ENCODE data around the gene PTPN14.

Gene PTPN14

DNA sequence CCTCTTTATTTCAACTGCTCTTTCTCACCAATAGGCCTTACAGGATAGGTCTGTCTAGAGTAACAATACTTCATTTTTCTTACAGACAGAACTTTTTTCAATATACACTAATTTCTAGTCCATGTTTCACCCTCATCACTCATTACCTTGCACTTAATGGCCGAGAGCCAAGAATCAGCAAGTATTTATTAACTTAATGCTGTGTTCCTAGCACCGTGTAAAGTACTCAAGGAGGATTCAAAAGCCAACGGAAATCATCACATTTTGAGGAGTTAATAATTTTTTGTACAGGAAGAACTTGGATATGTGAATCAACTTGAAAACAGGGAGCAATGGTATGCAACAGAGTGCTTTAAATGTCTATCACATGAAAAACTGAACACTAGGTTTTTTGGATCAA is 102.0 kb downstream of the PTPN14 start:
- DNase-seq, result peak; percentile 55

DNA sequence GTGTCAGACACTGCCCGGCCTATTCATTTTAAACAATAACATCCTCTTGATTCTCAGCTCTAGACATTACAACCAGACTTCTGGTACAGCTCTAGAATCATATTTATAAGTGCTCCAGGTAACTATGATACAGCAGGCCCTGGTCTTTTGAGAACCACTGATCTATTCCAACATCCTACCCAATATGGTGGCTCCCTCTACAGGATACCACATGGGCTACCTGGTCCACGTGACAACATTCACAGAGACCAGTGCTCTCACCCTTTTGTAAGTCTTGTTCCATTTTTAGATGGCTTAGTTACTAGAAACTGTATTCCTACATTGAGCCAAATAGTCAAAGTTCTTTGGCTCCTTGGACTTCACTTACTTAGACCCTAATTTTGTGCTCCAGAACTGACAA is 102.9 kb downstream of the PTPN14 start:
- DNase-seq, result no peak

DNA sequence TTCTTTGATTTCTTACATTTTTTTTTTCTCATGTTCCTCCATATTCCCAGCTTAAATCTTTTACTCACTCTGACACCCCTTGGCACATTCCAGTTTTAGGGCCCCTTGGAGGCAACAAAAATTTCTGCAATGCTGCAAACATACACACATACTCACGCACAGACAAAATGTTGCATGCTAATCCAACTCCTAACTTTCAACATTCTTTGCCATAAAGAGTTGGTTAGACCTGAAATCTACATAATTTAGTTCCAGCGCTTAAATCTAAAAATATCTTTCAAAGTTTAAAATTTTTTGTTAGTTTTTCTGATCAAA is 103.9 kb downstream of the PTPN14 start:
- no peak for DNase-seq

DNA sequence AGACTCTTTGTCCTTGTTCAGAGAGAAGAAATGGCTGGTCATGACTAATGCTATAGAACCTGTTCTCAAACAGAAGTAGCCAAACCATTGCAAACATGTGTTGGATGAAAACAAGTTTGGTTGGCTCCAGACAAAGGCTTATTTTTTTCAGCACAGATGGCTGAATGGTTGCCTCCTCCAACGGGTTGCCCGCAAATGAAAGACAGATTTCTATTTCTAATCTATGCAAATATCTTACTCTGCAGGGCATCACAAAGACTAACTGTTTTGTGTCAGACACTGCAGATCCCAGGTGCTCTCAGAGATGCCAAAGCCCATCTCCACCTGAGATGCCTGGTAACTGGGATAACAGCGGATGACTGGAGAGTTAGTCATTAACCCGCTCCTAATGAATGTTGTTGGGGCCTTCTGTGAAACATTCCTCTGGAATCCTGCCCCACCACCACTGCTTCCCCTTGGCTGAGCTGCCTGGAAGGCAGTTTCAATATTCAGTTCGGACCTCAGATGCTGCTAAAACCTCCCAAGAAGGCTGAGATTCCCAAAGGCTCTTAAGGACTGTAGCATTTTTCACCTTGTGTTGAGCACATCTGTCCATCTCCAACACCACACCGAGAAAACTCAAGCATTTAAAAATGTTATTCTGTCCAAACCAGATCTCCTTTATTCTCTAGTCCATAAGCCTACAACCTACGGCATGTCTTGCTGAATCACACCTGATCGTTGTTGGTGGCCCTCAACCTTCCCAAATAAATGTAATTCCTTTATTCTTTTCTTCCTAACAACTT is 104.4 kb downstream of the PTPN14 start:
- DNase-seq, result peak; percentile 96

DNA sequence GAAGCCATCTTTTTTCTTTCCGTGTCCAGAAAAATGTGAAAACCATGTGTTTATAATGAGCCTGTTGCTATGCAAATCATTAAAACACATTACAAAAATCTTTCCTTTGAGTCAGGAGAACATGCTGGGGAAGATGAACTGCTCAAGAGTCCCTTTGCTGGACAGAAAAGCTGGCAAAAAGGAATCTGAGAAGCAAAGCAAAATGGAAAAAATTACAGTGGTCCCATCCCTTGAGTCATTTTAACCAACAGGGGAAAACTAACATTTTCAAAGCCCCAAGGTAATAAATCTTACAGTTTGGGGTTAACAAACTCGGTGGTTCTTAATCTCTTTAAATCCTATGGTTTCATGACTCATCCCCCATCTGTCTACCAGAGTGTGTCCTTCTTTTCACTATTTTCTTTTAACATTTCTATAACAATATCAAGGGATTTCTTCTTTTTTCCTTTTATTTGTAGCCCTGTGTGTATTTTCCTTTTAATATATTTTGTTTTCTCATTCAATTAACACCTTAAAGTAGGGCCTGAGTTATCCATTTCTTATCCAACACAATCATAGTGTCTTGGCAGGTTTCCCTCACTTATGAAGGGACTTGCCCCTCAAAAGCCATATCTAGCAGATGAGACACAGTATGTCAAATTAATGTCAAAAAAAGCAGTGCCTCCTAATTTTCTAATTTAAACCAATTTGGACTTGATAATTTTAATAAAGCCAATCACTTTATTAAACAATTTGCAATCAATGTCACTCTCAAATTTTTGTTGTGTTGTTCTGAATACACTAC is 105.4 kb downstream of the PTPN14 start:
- DNase-seq, result peak; percentile 94

DNA sequence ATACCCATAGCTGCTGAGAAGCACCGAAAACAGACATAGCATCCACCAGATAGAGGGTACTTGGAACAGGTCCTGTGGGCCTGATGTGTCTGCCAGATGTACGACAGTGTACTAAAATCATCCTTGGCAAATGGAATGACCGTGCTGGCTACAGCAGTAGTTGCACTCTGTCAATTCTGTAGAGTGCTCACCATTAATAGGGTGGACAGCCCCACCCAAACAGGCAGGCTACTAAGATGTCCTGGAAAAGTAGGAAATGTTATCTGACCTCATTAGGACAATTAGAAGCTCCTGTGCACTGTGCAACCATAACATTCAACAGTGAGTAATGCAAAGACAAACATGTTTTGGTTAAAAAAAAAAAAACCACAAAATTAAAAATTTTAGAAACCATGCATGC is 106.2 kb downstream of the PTPN14 start:
- no peak for DNase-seq

DNA sequence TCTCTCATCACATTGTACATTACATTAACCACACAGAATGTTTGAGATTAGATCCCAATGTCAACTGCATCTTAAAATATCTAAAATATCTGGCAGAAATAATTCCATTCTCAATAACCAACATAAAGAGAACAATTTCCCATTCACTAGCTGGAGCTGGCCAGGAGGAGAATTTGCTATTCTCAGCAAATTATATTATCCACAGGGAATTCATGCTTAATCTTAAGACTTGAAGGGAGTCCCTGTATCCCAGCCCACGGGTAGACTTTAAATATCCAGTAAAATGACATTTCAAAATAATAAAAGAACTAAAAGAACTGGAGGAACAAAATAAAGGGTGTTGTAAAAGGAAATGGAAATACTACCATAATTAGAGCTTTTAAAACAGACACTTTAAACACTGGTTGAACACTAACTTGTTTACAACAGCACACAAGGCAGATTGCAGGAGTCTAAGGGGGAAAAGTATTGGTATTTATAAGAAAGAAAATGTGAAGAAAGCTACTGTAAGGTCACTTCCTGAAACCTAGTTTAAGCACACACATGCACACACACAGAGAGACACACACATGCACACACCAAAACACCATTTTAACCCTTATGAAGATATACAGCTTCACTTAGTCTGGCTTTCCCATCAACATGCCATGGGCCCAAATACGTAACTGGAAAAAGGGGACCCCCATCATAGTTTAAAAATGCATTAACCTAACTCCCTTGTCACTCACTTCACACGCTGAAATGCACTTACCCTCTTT is 107.0 kb downstream of the PTPN14 start:
- no peak for DNase-seq

DNA sequence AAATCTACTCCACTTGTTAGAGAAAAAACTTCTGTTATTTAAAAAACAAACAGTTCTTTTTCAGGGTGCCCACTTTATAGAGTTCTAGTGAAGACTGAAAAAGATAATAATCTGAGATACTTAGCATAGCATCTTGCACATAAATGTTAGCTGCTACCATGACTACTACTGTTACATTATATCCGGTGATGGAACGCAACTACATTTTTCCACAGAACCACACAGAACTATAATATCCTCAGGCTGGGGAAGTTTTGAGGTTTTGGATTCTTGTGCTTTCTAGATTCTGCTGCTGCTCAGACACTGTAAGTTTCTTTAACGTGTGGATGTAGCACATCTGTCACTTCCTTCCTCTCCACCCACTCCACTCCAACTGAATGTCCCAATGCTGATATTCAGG is 110.3 kb downstream of the PTPN14 start:
- no peak for DNase-seq

DNA sequence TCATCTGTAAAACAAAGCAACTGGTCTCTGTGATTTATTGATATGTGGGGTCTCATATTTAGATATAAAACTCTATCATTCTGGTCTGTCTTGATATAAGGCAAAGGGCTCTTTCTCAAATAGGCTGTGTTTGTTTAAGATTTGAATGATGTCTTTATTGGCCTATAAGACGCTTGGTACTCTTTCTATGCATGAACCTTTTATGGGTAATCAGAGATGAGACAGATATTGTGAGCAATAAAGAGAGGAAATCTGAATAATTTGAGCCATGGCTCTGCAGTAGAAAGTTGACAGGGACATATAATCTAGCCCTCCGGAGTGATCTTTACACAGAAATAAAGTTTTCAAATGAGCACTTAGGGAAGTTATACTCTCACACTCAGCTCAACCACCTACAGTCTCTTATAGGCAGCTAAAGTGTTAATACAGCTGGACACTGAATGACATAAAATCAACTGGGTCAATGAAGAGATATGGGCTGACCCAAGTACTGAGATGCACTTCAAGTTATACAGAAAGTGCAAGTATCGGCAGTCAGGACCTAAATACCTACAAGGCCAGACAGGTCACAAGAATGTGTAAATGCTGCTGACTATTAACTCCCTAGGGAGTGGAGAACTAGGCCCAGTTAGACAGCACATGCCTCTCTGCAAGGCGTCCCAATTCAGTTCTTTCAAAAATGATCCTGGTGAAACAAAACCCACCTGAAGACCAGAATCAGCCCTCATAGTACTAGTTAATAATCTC is 111.0 kb downstream of the PTPN14 start:
- no peak for DNase-seq

DNA sequence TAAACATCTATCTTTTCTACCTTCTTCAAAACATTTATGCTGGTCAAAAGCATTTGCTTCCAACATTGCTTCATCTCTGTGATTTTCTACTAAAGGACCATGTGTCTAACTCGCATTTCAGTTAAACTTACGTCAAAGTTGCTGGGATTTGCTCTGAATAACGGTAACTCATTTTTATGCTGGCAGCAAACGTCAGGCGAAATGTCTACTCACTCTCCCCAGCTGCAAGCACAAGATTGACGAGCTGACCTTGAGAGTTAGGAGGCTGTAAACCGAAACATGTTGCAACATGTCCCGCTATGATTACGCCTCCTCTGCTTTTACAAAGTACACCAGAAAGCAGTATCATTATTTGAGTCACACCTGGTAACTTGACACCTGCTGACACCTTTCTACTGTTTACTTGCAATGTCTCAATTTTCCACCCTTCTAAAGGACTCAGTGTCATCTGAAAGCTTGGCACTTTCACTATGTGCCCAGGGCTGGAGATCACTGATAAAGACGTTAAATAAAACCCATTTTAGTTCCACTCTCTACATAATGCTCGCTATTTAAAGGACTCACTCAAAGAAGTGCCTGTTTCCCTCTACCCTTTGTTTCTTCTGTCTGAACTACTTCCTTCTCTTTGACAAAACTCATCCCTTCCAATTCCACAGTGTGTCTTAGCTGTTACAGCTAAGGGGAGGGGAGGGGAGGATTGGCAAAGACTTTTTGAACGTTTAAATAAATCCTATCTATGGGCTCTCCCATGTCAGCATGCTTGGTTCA is 111.9 kb downstream of the PTPN14 start:
- DNase-seq, result peak; percentile 73

DNA sequence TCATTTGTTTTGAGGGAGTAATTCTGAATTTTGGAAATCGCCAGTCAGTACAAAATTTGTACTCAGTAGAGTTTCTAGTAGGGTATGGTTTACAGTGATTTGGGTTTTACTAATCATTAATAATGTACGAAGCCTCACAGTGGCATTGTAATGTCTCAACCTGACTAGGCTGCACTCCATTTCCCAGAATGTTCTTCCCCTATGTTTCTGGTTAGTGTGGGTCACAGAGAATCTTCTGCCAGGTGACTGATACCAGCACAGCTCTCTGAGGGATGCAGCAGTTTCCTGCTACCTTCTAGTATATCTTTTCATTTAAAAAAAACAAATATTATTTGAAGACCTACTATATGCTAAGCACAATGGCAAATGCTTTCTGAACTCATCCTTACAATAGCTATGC is 112.9 kb downstream of the PTPN14 start:
- DNase-seq, result no peak

DNA sequence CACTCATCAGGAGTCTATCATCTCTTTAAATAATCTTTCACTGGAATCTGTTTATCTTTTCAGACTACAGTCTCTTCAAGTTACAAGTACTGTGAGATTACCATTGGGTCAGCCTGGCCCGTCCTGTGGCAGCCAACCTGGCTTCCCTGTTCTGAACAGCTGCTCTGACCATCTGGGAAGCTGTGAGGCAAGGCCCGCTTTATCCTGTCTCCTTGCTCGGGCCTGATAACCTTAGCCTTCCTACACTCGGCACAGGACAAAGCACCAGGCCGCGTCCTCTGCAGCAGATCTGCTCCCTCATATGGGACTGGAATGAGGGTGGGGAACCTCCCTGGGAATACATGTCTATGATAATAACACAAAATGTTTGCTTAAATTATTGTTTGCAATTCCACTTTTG is 113.3 kb downstream of the PTPN14 start:
- no peak for DNase-seq

DNA sequence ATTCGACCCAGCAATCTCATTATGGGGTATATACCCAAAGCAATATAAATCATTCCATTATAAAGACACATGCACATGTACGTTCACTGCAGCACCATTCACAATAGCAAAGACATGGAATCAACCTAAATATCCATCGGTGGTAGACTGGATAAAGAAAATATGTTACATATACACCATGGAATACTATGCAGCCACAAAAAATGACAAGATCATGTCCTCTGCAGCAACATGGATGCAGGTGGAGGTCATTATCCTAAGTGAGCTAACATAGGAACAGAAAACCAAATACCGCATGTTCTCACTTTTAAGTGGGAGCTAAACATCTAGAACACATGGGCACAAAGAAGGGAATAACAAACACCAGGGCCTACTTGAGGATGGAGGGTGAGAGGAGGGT is 115.5 kb downstream of the PTPN14 start:
- DNase-seq, result no peak

DNA sequence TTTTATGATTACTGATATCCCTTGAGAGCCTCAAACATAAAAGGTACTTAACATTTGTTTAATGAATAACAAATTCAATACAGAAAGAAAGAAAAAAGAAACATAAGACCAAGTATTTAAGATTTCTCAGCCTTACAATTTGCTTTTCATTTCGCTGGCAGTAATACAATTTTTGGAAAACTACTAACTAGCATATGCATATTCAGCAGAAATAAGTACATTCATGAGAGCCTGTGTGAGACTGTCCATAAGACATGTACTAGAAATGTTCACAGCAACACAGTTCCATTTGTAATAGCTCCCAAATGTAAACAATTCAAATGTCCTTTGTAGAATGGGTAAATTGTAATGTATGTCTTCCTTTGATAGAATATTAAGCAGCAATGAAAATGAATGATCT is 119.2 kb downstream of the PTPN14 start:
- no peak for DNase-seq

DNA sequence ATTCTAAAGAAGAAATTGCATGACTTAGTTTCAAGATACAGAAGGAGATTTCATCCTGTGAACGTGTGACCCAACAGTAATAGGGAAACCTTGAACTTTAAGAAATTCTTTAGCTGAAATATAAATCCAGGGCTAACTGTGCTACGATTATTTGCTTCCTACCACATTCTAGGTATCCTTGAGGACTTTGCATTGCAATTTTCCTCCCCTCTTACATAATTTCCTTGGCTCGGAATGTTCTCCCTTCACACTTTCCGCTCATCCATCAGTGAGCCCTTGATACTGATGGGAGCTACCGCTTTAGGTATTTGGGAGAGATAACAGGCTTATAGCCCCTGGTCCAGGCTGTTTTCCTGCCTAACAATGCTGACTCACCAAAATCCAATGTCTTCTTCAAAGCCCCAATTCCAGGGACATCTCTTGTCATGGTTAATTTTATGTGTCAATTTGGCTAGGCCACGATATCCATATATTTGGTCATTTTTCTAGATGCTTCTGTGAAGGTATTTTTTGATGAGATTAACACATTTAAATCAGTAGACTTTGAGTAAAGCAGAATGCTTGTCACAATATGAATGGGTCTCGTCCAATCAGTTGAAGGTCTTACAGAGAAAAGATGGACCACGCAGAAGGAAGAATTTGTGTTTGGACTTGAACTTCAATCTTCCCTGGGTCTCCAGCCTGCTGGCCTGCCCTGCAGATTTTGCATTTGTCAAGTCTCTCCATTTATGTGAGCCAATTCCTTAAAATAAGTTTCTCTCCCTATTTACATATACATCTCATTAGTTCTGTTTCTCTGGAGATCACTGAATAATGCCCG is 121.2 kb downstream of the PTPN14 start:
- DNase-seq, result no peak

DNA sequence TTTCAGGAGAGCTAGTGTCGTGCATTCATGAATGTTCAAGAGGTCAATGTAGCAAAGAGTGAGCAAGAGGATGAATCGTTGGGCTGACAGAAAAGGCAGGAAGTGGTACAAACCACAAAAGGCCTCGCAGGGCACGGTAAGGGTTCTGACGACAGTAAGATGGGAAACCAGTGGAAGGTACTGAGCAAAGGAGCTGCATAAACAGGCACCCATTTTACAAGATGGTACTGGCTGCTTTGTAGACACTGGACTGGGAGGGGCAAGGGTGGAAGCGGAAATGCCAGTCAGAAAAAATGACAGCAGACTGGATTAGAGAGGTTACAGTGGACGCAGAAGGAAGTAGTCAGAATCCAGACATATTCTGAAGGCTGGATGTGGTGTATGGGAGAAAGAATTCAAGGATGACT is 123.5 kb downstream of the PTPN14 start:
- DNase-seq, result peak; percentile 91

DNA sequence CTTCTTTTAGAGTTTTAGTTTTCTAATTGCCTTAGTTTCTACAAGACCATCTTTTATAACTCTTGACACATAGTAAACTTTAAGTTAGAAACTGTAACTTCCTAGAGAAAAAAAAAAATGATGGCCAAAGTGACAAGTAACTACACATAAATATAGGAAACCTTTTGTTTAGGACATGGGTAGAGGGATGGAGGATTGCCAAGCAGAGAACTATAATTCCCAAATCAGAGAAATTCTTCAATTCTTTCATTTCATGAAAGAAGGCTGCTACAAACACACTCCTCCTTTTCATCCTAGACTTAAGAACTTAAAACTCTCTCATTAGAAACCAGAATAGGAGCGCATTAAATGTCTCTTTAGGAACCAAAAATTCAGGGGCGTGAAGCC is 125.0 kb downstream of the PTPN14 start:
- no peak for DNase-seq

DNA sequence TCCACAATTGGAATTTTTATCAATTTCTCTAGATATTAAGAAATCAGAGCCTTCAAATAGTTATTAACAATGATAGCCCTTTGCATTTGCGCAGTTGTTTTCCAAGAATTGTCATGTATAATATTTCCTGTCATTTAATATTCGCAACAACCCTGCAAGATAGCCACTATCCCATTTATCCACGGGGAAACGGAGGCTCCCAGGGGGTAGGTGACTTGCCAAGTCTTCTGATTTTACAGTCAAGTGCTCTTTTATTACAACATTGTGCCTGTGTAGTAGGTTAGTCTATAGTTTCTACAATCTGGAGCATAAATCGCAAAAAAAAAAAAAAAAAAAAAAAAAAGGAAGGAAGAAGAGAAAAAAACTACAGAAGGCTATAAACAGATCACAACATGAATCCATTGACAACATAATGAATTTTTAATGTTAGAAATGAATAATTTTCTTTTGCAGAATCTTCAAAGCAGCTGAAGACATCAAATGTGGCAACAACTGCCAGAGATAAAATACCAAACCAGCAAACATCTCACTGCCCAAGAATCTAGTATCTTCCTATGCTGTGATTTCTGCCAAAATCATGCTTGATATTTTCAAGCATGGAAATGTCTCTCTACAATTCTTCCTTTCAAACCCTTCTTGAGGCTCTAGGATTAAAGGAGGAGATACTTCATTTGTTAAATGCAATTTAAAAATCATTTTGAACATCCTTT is 125.5 kb downstream of the PTPN14 start:
- no peak for DNase-seq

DNA sequence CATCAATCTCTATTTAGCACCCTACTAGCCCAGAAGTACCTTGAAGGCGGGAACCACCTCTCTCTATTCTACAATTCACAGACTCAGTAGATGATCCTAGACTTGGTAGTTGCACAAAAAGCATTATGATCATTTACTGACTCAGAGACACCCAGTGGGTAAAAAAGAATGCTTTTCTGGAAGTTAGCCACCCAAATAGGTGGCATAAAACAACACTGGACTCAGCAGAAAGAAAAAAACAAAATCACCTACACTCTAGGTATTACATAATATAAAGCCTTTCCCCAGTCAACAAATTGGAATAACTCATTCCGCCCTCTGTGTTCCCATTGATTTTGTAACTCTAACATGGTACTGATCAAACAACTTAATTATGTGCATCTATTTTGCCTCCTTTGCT is 126.3 kb downstream of the PTPN14 start:
- no peak for DNase-seq

DNA sequence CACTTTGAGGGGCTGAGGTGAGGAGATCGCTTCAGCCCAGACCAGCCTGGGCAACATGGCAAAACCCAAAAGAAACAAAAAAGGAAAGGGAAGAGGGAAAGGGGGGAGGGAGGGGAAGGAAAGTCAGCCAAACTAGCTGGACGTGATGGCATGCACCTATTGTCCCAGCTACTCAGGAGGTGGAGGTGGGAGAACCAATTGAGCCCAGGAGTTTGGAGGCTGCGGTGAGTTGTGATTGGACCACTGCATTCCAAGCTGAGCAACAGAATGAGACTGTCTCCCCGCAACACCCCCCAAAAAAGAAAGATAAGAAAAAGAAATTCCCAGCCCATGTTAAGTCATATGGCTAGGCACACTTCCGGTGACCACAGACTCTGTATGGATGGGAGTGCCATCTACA is 128.4 kb downstream of the PTPN14 start:
- DNase-seq, result no peak

DNA sequence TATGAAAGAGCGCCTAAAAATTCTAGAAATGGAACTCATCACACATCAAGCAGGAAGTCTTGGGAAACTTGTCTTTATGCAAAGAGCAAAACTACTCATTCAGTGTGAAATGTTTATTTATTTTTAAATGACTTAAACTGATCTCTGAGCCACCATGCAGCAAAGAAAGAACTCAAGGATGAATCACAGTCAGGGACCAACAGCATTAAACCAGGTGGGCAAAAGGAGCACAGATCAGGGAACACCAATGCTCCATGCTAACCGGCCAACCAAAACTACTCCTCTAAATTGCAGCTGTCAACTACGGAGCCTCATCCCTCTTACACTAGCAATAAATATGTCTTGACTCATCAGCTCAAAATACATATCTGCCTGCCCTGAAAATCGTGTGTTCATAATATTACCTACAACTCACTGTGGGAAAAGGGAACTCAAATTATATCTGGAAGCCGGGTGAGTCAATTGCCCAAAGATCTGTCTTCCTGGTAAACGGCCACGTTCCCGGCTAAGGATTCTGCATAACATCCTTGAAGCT is 129.2 kb downstream of the PTPN14 start:
- DNase-seq, result peak; percentile 83
